Effector memory CD4-positive, alpha-beta T cell (primary cell): ENCODE measurements around the gene ITPKB.
"Not testable (repeated sequence)": the region's sequence is repeated elsewhere in the genome, so short reads cannot be mapped to it uniquely, and the experiment has no call there.

Source experiments
- DNase-seq, 3 donors: peaks; one replicate each; pipeline ENCODE4 v3.0.0-alpha.2; 2020
- H3K27ac ChIP-seq: 2 replicates; pipeline ENCODE4 v1.7.0; 2013; ENCODE audit warnings: mild to moderate bottlenecking, low read length, moderate library complexity; ENCODE audit not compliant: insufficient read depth, poor library complexity, severe bottlenecking
- H3K27me3 ChIP-seq: replicated peaks from 2 replicates; pipeline ENCODE4 v1.7.0; 2013; ENCODE audit warnings: mild to moderate bottlenecking, low read length; ENCODE audit not compliant: insufficient read depth, control insufficient read depth, poor library complexity, severe bottlenecking
- H3K36me3 ChIP-seq: 2 replicates; pipeline ENCODE4 v1.7.0; 2013; ENCODE audit warnings: mild to moderate bottlenecking, low read length, moderate library complexity; ENCODE audit not compliant: control insufficient read depth, insufficient read depth
- H3K4me1 ChIP-seq: 2 replicates; pipeline ENCODE4 v1.7.0; 2013; ENCODE audit warnings: low read length, mild to moderate bottlenecking; ENCODE audit not compliant: control insufficient read depth, insufficient read depth, poor library complexity, severe bottlenecking
- H3K4me3 ChIP-seq: 2 replicates; pipeline ENCODE4 v1.7.0; 2013; ENCODE audit warnings: low read length, low read depth, mild to moderate bottlenecking; ENCODE audit not compliant: insufficient read depth, poor library complexity, severe bottlenecking
- H3K9me3 ChIP-seq: 2 replicates; pipeline ENCODE4 v1.7.0; 2013; ENCODE audit warnings: mild to moderate bottlenecking, low read length, moderate library complexity; ENCODE audit not compliant: control insufficient read depth

The ITPKB gene

DNA sequence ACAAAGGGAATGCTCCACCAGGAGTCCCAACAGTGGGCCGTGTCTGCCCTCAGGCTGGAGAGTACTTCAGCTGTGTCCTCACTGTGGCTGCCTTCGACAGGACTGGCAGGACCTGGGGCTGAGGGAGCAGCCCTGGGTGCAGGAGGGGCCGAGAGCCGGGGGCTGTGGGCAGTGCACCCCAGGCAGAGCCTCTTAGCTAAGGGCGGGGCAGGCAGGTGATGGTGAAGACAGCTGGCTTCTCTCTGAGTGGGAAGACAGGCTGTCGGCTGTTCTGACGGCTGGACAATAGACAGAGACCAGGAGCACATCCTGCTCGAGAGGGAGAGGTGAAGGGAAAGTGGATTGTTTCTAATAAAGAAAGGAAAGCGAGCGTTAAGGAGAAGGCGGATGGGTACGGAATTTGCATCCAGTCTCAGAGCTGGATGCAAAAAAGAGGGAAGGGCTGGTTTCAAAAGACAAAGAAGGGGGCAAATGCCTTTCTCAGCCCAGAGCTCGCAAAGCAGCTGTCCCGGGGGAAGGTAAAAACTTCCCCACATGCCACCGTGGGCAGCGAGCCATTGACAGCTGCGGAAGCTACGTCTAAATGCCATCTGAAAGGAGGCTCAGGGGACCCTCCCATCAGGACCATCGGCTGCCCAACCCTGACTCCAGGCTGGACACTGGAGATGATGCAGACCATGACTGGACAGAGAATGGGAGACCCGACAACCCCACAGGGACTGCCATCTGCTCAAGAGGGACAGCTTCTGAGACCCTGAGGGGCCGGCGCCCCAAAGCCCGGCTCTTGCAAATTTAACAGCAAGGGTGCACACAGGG lies 98.6 kb downstream of the ITPKB start:
- H3K36me3 ChIP-seq = peaks cover 78% of the 10 kb centered on the region
- no peak overlapping the region for H3K27ac ChIP-seq
- H3K4me3 ChIP-seq = no peak overlapping the region
- peaks cover 50% of the 10 kb centered on the region for H3K4me1 ChIP-seq
- no peaks in the 10 kb centered on the region for H3K27me3 ChIP-seq
- no peaks in the 10 kb centered on the region for H3K9me3 ChIP-seq
- DNase-seq = no peak

DNA sequence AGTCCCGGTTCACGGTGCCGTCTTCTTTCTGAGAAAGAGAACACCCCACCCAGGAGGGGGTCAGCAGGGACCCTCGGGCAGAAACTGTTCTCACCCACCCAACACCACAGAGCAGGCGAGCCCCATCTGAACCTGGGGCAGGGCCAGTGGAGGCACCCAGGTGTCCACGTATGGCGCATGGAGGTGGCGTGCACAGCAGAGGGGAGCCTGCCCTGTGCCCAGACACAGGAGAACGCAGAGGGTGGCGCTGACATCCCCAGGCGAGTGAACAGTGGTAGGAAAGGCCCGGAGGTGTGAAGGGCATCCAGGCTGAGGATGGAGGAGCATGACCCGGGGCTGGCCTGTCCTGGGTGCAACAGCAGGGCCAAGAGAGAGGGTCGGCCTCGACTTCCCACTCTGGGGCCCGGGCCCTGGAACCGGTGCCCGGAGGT lies 99.4 kb downstream of the ITPKB start:
- Histone ChIP-seq H3K36me3 (peaks cover 73% of the 10 kb centered on the region), H3K27me3 (no peaks in the 10 kb centered on the region), H3K4me1 (peaks cover 50% of the 10 kb centered on the region), H3K27ac (no peak overlapping the region), H3K9me3 (no peaks in the 10 kb centered on the region), H3K4me3 (no peak overlapping the region)
- DNase-seq = no peak

DNA sequence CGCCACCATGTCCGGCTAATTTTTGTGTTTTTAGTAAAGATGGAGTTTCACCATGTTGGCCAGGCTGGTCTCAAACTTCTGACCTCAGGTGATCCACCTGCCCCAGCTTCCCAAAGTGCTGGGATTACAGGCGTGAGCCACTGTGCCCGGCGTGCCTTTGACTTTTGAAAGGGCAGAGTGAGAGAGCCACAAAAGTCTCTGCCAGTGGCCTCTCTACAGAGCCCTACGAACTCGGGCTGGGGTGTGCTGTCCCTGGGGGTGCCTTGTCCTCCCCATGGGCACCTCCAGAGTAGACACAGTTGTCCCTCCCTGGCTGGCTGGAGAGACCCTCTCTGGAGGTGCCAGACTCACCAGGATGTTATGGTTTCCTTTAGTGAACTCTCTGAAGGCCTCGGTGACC lies 99.9 kb downstream of the ITPKB start:
- H3K4me1 ChIP-seq = peaks cover 50% of the 10 kb centered on the region
- H3K4me3 ChIP-seq, DNase-seq, H3K27ac ChIP-seq, H3K27me3 ChIP-seq, H3K9me3 ChIP-seq: not testable (repeated sequence)
- H3K36me3 ChIP-seq = peaks cover 73% of the 10 kb centered on the region

GRCh38 chr1:226638608-226639007 lies 100.5 kb downstream of the ITPKB start:
- H3K9me3 ChIP-seq = no peaks in the 10 kb centered on the region
- no peak overlapping the region for H3K27ac ChIP-seq
- no peak for DNase-seq
- no peaks in the 10 kb centered on the region for H3K27me3 ChIP-seq
- H3K4me1 ChIP-seq = peaks cover 50% of the 10 kb centered on the region
- H3K4me3 ChIP-seq = no peak overlapping the region
- H3K36me3 ChIP-seq = peaks cover 70% of the 10 kb centered on the region

DNA sequence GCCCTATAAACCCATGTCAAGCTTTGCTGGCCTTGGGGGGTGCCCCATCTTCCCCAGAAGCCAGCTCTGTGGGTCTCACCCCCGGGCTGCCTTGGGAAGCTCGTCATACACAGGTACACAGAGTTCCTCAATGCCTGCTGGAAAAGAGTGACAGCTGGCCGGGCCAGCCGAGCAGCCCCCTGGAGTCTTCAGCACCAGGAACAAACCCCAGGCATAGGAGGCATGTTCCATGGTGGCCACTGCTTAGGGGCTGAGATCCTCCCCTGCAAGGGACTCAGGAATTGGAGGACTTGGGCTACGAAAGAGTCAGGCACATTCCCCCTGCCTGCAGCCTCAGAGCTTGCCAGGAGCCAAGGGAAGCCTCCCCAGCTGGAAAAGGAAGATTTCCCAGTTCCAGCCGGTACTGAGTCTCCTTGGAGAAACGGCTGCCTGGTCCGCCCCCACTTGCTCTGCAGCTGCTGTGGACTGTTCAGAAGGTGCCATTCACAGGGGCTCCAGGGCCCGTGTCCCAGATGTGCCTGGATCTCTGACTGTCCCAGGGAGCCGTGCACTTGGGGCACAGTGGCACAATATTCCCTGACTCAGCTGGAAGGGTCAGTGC lies 101.0 kb downstream of the ITPKB start:
- Histone ChIP-seq H3K4me1 (peaks cover 49% of the 10 kb centered on the region), H3K36me3 (peaks cover 75% of the 10 kb centered on the region), H3K9me3 (no peaks in the 10 kb centered on the region), H3K27ac (peak overlapping the region; percentile 11), H3K27me3 (no peaks in the 10 kb centered on the region), H3K4me3 (no peak overlapping the region)
- no peak for DNase-seq

DNA sequence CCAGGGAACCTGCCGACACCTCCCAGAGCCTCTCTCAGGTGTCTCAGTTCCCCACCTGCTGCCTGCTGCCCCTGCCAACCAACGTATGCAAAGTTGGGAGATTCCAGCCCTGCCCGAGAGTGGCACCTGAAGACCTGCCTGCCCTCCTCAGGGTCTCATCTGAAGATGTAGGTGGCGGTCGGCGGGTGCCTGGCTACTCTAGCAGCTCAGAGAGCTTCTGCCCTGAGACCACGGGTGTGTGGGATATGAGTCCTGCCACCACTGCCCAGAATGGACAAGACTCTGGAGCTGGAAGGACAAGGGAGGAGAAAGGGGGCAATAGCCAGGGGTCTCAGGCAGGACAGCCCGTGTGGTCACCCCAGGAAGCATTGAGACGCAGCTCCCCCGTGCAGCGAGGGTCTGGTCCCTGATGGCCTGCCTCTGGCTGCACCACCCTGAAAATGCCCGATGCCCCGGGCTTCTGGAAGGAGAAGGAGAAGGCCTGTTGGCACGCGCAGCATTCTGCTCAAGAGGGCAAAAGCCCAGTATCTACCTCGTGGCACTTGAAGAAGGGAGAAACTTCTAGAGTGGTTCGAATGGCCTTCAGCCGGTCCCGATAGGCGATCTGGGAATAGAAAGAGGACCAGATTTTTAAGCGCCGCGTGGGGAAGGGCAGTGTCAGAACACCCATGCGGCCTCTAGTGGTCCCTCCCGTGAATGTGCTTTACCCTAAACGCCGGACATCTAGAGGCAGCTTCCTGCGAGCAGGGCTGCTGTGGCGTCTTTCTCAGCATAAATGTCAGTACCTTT lies 101.7 kb downstream of the ITPKB start:
- H3K27ac ChIP-seq = peak overlapping the region; percentile 11
- H3K27me3 ChIP-seq = no peaks in the 10 kb centered on the region
- H3K9me3 ChIP-seq = no peaks in the 10 kb centered on the region
- H3K4me1 ChIP-seq = peaks cover 41% of the 10 kb centered on the region
- no peak overlapping the region for H3K4me3 ChIP-seq
- no peak for DNase-seq
- peaks cover 74% of the 10 kb centered on the region for H3K36me3 ChIP-seq

DNA sequence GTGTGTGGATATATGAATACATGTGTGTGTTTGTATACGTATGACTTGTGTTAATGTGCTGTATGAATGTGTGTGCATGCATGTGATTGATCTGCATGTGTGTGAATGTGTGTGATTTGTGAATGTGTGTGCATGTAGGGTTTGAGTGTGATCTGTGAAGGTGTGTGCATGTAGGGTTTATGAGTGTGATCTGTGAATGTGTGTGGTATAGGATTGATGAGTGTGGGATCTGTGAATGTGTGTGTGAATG lies 102.3 kb downstream of the ITPKB start:
- H3K9me3 ChIP-seq = no peaks in the 10 kb centered on the region
- H3K4me3 ChIP-seq = no peak overlapping the region
- peaks cover 40% of the 10 kb centered on the region for H3K4me1 ChIP-seq
- no peaks in the 10 kb centered on the region for H3K27me3 ChIP-seq
- H3K36me3 ChIP-seq = peaks cover 73% of the 10 kb centered on the region
- DNase-seq = no peak
- no peak overlapping the region for H3K27ac ChIP-seq

- Histone ChIP-seq H3K27me3 (no peaks in the 10 kb centered on the region), H3K4me3 (peak overlapping the region; percentile 37), H3K4me1 (peaks cover 40% of the 10 kb centered on the region), H3K27ac (peak overlapping the region; percentile 47), H3K36me3 (peaks cover 71% of the 10 kb centered on the region), H3K9me3 (no peaks in the 10 kb centered on the region)
- DNase-seq = peak; percentile 29 to 38 (median 31)
Measured at GRCh38 chr1:226635456-226635941, 103.6 kb downstream of the ITPKB start.

DNA sequence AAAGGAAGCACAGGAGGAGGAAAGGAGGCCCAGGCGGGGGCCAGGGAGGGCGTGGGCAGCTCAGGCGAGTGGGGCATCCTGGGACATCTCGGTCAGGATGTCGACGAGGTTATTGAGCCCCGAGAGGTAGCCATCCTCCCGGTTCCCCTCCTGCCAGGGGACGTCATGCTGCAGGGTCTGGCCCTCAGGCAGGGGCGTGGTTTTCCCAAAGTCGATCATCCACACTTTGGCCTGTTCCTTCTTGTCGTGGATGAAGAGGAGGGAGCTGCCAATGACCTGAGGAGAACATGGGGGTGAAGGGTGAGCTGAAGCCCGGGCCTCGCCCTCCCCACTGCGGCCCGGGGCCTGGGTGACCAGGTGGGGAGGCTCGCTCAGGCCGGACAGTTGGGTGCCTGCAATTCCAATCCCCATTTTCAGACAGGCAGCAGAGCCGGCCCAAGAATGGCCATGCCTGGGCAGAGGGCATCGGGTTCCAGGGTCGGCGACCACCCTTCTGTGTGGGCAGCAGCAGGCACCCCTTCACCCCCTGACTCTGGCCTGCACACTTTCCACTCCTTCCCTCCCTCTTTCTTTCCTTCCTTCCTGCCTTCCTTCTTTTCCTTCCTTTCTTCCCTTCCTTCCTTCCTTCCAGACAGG lies 104.4 kb downstream of the ITPKB start:
- H3K9me3 ChIP-seq = no peaks in the 10 kb centered on the region
- no peaks in the 10 kb centered on the region for H3K27me3 ChIP-seq
- H3K4me1 ChIP-seq = peaks cover 40% of the 10 kb centered on the region
- peaks cover 64% of the 10 kb centered on the region for H3K36me3 ChIP-seq
- no peak for DNase-seq
- peak overlapping the region; percentile 47 for H3K27ac ChIP-seq
- peak overlapping the region; percentile 37 for H3K4me3 ChIP-seq
